ENCODE results near the gene GRB10. TPM values are rescaled to one million over a fixed set of nuclear protein-coding genes. Genes with fewer than 3 reads are reported as not detected.

GRB10 gene
- total RNA-seq, 1 experiment from 2014 or later = 68.2 TPM

DNA sequence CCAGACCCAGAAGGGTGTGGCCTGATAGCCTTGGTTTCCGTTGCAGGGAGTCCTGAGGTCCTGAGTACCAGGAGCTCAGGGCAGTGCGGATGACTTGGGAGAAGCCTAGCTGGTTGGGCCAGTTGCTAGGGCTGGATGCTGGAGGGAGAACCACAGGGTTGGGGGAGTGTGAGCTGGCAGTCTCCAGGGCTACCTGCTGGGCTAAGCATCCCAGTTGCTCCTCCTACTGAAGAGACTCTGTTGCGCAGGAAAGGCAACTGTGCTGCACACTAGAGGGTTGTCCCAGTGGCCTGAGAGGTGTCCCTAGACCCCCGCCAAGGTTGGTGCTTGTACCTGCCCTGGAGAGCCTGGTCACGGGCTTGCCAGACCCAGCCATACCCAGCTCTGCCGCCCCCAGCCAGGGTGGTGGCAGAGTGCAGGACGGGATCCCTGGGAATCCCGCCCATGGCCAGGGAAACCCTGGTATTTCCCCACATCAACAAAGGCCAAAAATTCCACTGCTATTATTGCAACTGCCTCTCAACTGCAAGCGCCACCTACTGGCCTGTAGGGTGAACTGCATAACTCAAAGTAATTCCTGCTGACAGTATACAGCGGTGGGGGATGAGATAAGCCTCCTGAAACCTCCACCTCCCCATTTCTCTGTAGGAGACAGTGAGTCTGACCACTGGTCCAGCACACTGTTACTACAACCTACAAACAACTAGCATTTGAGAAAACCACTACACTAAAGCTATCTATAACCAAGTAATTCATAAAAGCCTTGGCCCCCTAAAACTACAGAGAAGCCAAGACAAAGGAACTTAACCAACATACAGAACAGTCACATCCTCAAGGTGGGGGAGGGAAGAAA is 149.9 kb downstream of the GRB10 start:
- H3K4me3 Mint-ChIP-seq (ENCODE audit: unreplicated experiment) = no peak overlapping the region
- TF ChIP-seq, protein P1, sequence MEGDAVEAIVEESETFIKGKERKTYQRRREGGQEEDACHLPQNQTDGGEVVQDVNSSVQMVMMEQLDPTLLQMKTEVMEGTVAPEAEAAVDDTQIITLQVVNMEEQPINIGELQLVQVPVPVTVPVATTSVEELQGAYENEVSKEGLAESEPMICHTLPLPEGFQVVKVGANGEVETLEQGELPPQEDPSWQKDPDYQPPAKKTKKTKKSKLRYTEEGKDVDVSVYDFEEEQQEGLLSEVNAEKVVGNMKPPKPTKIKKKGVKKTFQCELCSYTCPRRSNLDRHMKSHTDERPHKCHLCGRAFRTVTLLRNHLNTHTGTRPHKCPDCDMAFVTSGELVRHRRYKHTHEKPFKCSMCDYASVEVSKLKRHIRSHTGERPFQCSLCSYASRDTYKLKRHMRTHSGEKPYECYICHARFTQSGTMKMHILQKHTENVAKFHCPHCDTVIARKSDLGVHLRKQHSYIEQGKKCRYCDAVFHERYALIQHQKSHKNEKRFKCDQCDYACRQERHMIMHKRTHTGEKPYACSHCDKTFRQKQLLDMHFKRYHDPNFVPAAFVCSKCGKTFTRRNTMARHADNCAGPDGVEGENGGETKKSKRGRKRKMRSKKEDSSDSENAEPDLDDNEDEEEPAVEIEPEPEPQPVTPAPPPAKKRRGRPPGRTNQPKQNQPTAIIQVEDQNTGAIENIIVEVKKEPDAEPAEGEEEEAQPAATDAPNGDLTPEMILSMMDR (IDR thresholded peaks at IDR 0.05; ENCODE audit: unreplicated experiment) = peak; percentile 79
- H3K27me3 Mint-ChIP-seq (ENCODE audit: insufficient read depth, unreplicated experiment) = no peaks in the 10 kb centered on the region
- H3K4me1 Mint-ChIP-seq (ENCODE audit: insufficient read depth, unreplicated experiment) = peaks cover 15% of the 10 kb centered on the region
- peaks cover 6% of the 10 kb centered on the region for H3K36me3 Mint-ChIP-seq (ENCODE audit: insufficient read depth, unreplicated experiment)
- intact Hi-C loops (cut with micrococcal nuclease) = loop anchor here (1.0 kb wide), 1 partner anchor 164 kb away; no protein-coding TSS in a partner anchor
- H3K9me3 Mint-ChIP-seq (ENCODE audit: unreplicated experiment) = peaks cover 15% of the 10 kb centered on the region
- POLR2A ChIA-PET = interaction anchor here (0.5 to 1.2 kb wide), 3 partner anchors 8 to 169 kb away, joined by 3 read pairs; no protein-coding TSS in a partner anchor
- peak; percentile 74 for DNase-seq (ENCODE audit: unreplicated experiment)
- CTCF ChIA-PET = interaction anchor here (0.6 to 9.0 kb wide), 53 partner anchors 9 to 535 kb away, joined by 3 to 187 read pairs (median 4); no protein-coding TSS in a partner anchor
- BruUV-seq (replicated peaks) = no TSS peak
- no peak overlapping the region for H3K27ac Mint-ChIP-seq (ENCODE audit: low read depth, unreplicated experiment)

DNA sequence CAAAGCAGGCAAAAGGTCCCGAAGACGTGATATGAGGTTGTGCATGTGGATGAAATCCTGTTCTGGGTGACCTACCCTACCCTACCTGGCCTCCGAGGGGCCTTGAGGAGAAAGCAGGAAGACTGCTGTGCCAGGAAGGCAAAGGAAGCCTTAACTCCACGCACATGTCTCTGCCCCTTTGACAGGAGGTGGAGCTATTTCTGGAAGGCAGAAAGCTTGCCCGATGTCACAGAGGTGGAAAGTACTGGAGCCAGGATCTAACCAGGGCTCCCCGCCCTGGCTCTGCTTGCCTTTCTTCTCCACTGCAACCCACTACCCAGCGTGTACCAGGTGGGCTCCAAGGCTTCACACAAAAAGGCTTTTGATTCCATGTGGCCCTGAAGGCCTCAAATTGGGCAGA is 151.1 kb downstream of the GRB10 start:
- no TSS peak for BruUV-seq (replicated peaks)
- CTCF ChIA-PET = interaction anchor here (0.7 to 9.0 kb wide), 14 partner anchors 8 to 536 kb away, joined by 3 to 187 read pairs (median 7); no protein-coding TSS in a partner anchor
- POLR2A ChIA-PET = no interaction called here
- Mint-ChIP-seq H3K9me3 (ENCODE audit: unreplicated experiment) (peaks cover 9% of the 10 kb centered on the region), H3K4me1 (ENCODE audit: insufficient read depth, unreplicated experiment) (peaks cover 11% of the 10 kb centered on the region), H3K27me3 (ENCODE audit: insufficient read depth, unreplicated experiment) (no peaks in the 10 kb centered on the region), H3K27ac (ENCODE audit: low read depth, unreplicated experiment) (no peak overlapping the region), H3K4me3 (ENCODE audit: unreplicated experiment) (no peak overlapping the region), H3K36me3 (ENCODE audit: insufficient read depth, unreplicated experiment) (peaks cover 6% of the 10 kb centered on the region)
- DNase-seq (ENCODE audit: unreplicated experiment) = no peak
- intact Hi-C loops (cut with micrococcal nuclease) = no loop called here
- TF ChIP-seq, protein P1 (IDR thresholded peaks at IDR 0.05; ENCODE audit: unreplicated experiment) = no peak

DNA sequence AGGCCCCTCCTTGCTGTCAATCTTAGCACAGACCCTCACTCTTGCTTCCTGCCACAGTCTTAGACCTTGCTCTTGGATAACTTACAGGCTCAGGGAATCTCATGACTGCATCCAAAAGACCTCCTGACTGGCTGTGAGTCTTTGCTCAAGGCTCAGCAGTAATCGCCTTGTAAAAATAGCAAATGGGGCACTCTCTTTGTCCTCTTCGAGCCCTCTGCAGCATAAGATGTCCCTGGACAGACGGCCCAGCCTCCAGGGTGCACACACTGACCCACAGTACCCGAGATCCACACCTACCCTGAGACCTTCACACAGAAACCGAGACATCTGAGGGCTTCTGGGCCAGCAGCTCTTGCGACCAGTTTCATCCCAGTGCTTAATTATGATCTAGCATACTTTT is 151.6 kb downstream of the GRB10 start:
- no peak for DNase-seq (ENCODE audit: unreplicated experiment)
- Mint-ChIP-seq H3K4me3 (ENCODE audit: unreplicated experiment) (no peak overlapping the region), H3K27ac (ENCODE audit: low read depth, unreplicated experiment) (no peak overlapping the region), H3K27me3 (ENCODE audit: insufficient read depth, unreplicated experiment) (no peaks in the 10 kb centered on the region), H3K9me3 (ENCODE audit: unreplicated experiment) (peaks cover 9% of the 10 kb centered on the region), H3K4me1 (ENCODE audit: insufficient read depth, unreplicated experiment) (peaks cover 11% of the 10 kb centered on the region), H3K36me3 (ENCODE audit: insufficient read depth, unreplicated experiment) (peaks cover 6% of the 10 kb centered on the region)
- BruUV-seq (replicated peaks) = no TSS peak
- CTCF ChIA-PET = interaction anchor here (0.6 to 9.0 kb wide), 7 partner anchors 8 to 621 kb away, joined by 3 to 187 read pairs (median 7); no protein-coding TSS in a partner anchor
- POLR2A ChIA-PET = no interaction called here
- TF ChIP-seq, protein P1 (IDR thresholded peaks at IDR 0.05; ENCODE audit: unreplicated experiment) = no peak
- intact Hi-C loops (cut with micrococcal nuclease) = no loop called here

DNA sequence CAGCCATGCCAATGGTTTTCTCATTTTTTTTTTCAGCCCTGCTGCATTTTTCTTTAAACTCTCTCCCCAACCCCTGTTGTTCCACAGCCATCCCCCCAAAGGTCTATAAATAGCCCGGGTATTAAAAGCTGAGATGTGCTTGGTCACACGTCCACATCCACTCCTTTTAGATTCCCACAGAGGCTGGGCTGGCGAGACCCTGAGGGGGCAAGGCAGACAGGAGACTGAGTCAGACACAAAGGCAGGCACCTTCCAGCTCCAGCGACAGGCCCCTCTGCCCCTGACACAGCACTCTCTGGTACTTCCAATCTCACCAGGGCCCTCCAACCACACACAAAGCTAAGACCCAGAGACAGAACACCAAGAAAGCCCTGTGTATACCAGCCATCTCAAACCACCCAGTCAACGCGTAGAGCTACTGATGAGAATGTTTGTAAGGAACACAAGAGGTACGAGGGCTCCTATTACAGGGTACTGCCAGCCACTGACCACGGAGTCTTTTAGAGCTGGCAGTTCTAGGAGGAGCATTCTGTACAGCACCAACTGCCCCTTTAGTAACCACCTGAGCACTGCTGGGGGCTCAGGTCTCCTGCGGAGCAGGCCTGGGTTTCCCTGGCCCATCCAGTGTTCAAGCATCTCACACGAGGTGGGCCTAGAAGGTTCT is 153.3 kb downstream of the GRB10 start:
- intact Hi-C loops (cut with micrococcal nuclease) = no loop called here
- Mint-ChIP-seq H3K36me3 (ENCODE audit: insufficient read depth, unreplicated experiment) (peaks cover 6% of the 10 kb centered on the region), H3K4me3 (ENCODE audit: unreplicated experiment) (no peak overlapping the region), H3K4me1 (ENCODE audit: insufficient read depth, unreplicated experiment) (peaks cover 6% of the 10 kb centered on the region), H3K9me3 (ENCODE audit: unreplicated experiment) (peaks cover 9% of the 10 kb centered on the region), H3K27me3 (ENCODE audit: insufficient read depth, unreplicated experiment) (no peaks in the 10 kb centered on the region), H3K27ac (ENCODE audit: low read depth, unreplicated experiment) (no peak overlapping the region)
- TF ChIP-seq, protein P1 (IDR thresholded peaks at IDR 0.05; ENCODE audit: unreplicated experiment) = no peak
- CTCF ChIA-PET = interaction anchor here (0.5 to 9.0 kb wide), 8 partner anchors 9 to 532 kb away, joined by 3 to 187 read pairs (median 4); no protein-coding TSS in a partner anchor
- POLR2A ChIA-PET = interaction anchor here (1.2 kb wide), 1 partner anchor 324 kb away, joined by 6 read pairs; no protein-coding TSS in a partner anchor
- BruUV-seq (replicated peaks) = no TSS peak
- no peak for DNase-seq (ENCODE audit: unreplicated experiment)
